GOT3 (cell line): ENCODE measurements around the gene DCAF11.

ENCODE experiments used
- DNase-seq: peaks from one replicate; lab custom pipeline; 2025; ENCODE audit warnings: mixed read lengths; lab: John Stamatoyannopoulos, UW

DCAF11 gene

DNA sequence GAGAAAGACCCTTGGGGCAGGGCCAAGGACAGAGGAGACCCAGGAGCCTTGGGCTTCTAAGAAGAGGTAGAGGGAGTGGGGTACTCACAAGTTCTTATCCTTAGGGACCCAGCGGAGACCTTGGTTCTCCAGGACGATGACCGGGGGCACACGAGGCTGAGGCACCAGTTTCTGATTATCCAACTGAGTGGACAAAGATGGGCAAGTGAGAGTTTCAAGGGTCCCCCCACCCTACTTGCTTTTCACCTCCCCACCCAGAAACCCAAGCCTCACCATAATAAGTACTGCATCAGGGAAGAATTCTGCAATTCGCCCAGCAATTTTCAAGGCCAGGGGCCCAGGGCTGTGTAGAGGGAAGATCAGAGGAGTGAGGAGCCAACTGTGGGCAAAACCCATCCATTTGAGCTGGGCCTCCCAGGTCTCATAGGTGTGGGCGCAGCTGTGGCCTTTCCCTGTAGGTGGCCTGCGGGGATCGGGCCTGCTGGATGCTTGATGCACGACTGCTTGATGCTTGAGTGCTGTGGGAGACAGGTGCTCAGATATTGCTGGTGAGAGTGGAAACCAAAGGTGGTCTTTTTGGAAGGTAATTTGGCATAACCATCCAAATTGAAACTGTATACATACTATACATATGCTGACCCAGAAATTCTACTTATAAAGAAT lies 24.8 kb downstream of the DCAF11 start:
- DNase-seq = no peak

DNA sequence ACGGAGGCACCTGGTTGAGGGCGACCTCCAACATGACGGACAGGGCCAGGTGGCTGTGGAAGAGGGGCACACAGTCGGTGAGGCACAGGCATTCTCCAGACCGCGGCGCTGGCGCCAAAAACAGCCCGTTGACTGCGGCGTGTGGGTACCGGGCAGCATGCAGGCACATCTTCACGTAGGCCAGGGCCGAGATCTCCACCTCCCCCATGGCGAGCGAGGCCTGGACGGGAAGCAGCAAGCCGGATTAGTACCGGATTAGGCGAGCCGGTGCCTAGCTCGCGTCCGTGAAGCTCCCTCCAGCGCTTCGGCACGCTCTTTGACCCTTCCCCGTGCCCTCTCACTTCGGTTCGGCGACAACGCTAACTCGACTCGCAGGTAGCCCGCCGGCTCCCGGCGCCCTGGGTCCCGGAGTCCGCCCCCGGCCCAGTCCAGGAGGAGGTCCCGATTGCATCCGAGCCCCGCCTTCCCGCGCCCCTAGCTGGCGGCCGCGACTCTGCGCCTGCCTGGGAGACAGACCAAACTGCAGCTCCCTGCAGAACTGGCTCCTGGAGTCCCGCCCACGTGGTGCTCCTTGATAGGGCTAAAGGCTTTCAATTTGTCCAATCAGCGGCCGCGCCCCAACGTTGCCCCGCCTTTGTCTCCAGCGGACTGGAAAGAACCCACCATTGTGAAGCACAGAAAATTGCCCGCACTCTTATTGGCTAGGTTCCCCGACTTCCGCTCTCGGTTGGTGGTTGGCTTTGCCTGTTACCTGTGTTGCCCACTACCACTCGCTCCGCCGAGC lies 26.7 kb downstream of the DCAF11 start, which contains the start of gene EMC9:
TSS of gene EMC9 (minus strand) at position 495 of the 784 bp plus-strand sequence. CDS start at position 208, 287 bp downstream.
- DNase-seq = peak; percentile 78

DNA sequence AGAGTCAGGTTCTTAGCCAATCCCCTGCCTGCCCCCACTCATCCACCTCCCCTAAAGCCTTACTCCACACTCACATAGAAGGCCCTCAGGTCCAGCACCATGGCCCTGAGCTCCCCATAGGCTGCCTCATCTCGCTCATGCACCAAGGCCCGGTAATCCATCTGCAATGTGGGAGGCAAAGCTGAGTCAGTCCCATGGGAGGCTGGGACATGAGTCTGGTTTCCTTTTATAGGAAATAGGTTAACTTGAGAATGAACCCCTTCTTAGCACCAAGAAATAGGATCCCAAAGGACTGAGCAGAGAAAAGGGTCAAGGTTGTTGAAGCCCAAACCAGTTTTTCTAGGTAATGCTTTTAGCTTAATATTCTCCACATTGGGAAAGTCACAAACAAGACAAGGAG lies 28.9 kb downstream of the DCAF11 start:
- DNase-seq = no peak

DNA sequence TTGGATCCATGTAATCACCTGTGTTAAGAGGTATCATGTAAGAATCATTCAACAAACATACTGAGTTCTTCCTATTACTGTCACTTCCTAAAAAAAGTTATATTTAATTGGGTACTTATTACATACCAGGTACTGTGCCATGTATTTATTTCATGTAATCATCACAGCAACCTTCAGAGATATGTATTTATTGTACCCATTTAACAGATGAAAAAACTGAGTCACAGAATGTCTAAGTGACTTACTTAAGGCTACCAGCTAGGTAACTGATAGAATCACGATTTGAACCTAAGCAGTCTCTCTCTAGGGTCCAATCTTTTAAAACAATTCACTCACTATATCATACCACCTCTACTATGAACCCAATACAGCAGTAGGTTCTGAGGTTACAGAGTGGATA lies 29.9 kb downstream of the DCAF11 start:
- DNase-seq = no peak

DNA sequence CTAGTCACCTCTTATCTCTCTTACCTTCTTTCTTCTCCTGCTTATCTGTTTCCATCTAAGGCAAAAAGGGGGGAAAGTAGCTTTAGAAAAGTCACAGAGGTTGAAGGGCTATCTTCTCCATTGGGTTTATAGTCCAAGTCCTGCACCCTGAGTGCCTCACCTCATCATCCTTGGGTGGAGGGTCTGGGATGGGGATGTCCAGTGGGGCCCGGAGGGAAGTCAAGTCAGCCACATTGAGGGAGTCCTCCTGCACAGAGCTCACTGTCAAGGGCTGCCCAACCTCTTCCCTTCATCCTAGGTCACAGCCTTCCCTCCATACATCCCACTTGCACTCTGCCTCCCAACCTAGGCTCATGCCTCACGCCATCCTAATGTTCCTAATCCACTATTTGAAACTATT lies 30.6 kb downstream of the DCAF11 start:
- DNase-seq = no peak

DNA sequence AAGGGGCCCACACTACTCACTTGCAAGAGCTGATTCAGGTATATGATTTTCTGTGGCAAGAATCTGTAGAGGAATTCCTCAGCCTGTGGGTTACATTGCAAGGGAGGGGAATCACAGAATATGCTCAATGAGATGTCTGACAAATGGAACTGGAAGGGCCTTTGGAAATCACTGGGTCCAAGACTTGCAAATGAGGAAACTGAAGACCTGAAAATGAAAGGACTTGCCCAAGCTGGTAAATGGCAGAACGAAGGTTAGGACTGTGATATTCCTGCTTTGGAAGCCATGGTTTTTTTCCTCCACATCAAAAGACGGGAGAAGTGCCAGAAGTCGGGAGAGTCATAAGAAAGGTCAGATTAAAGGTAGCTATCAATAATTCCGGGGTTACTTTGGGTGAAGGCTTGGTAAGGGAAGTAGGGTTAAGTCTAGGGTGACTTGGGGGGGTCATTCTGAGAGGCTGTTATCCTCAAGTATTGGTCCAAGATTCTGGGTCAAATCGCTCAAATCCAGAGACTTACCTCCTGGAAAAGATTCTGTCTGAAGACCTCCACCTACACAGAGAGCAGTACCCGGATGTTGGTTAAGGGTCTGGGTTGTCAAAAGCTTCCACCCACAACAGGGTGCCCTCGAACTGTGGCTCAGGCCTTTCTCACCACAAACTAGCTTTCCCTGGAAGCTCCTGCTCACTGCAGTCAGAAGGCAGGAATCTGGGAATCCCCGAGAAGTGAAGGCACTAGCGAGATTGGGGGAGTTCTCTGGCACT lies 31.3 kb downstream of the DCAF11 start:
- no peak for DNase-seq

DNA sequence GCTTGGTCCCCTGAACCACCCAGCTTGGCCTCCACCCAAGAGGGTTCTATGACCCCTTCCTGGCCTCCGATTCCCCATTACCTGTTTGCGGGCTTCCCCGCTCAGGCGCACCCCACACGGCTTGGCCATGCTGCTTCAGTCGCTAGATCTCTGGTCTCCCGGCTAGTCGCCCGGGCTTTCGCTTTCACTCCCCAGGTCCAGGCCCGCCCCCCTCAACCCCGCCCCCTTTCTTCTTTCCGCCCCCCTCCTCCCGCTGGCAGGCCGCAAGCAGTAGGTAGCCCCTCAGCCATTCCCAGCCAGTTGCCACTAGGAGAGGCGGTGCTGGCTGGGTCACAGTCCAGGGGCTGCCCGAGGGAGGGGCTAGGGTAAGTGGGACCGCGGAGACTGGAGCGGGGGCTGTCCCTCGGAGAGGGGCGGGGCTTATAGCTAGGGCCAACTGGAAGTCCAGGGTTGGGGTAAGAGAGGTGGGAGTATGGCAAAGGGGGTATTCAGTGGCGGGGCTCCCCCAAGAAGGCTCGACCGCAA lies 31.9 kb downstream of the DCAF11 start, which contains the start of gene PSME2:
TSS of gene PSME2 (minus strand) at position 158 of the 525 bp plus-strand sequence. CDS start at position 129, 29 bp downstream.
- DNase-seq = peak; percentile 77

DNA sequence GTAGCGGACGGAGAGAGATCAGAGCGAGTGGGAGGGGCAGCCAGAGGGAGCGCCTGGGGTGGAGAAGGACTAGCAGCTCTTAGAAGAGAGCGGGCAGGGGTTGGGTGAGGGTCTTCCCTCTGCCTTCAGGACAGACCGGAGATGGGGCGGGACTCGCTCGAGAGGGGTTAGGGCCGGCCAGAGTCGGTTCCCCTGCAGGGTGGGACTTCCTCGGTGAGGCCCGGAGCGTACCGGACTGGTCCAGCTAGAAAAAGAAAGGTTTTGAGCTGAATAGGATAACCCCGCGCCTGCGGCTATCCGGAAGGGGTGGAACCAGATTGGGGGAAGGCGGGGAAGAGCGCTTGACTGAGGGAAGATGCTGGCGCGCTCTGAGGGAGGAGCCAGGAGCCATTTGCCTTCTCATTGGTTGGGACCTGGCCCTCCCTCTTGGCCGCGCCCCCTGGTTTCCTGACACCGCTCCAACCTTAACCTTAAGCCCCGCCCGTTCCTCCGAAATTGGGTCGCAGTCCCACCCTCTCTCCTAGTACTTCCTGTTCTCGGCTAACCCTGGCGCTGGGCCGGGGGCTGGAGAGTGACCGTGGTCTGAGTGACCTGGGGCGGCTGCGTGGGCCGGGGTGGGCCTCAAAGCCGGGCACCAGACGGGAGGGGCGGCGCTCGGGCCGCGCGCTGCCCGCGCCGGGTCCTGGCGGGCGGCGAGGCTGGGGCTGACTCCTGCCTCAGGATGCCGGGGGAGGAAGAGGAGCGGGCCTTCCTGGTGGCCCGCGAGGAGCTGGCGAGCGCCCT lies 32.6 kb downstream of the DCAF11 start, which contains the start of gene RNF31:
TSS of gene RNF31 (plus strand) at position 521 of the 783 bp plus-strand sequence. CDS start at position 722, 201 bp downstream.
- DNase-seq = peak; percentile 80

DNA sequence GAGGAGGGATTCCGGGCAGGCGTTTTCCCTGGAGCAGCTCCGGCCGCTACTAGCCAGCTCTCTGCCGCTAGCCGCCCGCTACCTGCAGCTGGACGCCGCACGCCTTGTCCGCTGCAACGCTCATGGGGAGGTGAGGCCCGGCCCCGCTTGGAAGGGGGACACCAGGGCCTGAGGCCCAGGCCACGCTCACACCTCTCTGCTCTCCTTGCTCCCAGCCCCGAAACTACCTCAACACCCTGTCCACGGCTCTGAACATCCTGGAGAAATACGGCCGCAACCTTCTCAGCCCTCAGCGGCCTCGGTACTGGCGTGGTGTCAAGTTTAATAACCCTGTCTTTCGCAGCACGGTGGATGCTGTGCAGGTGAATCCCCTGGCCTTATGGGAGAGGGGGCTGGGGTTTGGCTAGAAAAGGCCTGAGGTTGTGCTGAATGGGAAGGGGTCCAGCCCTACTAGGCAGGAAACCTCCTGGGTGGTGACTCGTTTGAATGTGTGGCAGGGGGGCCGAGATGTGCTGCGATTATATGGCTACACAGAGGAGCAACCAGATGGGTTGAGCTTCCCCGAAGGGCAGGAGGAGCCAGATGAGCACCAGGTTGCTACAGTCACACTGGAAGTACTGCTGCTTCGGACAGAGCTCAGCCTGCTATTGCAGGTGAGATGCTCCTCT lies 33.3 kb downstream of the DCAF11 start:
- DNase-seq = no peak

DNA sequence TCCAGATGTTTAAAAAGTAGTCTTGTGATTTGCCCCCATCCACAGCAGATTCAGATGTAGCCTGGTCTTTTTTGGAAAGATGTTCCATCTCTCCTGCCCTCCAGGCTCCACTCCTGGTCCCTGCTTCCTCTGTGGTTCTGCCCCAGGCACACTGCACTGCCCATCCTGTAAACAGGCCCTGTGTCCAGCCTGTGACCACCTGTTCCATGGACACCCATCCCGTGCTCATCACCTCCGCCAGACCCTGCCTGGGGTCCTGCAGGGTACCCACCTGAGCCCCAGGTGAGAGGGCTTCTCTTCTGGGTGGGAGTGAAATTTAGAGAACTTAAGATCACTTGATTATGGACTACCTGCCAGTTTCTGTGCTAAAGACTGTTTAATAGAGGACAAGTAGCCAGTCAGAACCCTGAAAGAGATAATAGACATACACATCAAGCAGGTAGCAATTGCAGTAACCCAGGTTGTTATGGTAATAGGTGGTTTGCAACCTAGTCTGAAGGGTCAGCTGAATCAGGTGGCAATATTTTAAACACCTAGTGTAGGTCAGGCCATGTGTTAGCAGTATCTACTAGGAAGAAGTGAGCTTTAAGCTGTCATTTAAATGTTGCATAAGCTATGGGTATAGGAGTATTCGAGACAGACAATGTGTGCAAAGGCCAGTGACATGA lies 34.9 kb downstream of the DCAF11 start:
- DNase-seq = no peak

DNA sequence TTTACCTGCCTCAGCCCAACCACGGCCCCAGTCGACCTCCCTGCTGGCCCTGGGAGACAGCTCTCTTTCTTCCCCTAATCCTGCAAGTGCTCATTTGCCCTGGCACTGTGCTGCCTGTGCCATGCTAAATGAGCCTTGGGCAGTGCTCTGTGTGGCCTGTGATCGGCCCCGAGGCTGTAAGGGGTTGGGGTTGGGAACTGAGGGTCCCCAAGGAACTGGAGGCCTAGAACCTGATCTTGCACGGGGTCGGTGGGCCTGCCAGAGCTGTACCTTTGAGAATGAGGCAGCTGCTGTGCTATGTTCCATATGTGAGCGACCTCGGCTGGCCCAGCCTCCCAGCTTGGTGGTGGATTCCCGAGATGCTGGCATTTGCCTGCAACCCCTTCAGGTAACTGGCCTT lies 35.5 kb downstream of the DCAF11 start:
- DNase-seq = no peak

DNA sequence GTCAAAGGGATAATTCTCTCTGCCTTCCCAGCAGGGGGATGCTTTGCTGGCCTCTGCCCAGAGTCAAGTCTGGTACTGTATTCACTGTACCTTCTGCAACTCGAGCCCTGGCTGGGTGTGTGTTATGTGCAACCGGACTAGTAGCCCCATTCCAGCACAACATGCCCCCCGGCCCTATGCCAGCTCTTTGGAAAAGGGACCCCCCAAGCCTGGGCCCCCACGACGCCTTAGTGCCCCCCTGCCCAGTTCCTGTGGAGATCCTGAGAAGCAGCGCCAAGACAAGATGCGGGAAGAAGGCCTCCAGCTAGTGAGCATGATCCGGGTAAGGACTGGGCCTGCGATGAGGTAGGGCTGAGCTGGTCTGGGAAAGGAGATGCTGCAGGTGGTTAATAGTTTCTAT lies 36.0 kb downstream of the DCAF11 start:
- no peak for DNase-seq

DNA sequence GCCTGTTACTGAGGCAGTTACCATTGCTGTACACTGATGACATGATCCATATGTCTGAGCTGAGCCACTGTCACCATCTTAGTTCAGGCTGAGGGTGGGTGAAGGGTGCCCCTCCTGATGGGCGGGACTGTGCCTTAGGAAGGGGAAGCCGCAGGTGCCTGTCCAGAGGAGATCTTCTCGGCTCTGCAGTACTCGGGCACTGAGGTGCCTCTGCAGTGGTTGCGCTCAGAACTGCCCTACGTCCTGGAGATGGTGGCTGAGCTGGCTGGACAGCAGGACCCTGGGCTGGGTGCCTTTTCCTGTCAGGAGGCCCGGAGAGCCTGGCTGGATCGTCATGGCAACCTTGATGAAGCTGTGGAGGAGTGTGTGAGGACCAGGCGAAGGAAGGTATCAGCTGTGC lies 36.4 kb downstream of the DCAF11 start:
- DNase-seq = no peak

DNA sequence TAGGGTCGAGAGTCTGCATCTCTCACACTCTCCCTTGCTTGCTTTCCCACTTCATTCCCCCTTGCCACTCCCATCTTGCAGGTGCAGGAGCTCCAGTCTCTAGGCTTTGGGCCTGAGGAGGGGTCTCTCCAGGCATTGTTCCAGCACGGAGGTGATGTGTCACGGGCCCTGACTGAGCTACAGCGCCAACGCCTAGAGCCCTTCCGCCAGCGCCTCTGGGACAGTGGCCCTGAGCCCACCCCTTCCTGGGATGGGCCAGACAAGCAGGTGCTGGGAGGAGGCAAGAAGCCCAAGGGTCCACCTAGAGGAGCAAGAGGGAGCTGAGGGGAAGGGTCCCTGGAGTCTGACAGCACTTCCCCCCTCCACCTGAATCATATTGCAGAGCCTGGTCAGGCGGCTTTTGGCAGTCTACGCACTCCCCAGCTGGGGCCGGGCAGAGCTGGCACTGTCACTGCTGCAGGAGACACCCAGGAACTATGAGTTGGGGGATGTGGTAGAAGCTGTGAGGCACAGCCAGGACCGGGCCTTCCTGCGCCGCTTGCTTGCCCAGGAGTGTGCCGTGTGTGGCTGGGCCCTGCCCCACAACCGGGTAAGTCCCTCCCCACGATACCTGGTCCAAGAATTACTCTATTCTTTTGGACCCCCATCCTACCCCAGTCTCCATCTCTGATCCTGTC lies 37.0 kb downstream of the DCAF11 start:
- no peak for DNase-seq

DNA sequence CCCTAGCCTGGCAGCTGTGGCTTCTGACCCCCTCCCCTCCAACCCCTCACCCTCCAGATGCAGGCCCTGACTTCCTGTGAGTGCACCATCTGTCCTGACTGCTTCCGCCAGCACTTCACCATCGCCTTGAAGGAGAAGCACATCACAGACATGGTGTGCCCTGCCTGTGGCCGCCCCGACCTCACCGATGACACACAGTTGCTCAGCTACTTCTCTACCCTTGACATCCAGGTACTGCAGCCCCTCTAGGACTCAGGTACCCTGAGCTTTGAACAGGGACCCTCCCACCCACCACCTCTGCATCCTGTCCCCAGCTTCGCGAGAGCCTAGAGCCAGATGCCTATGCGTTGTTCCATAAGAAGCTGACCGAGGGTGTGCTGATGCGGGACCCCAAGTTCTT lies 40.5 kb downstream of the DCAF11 start:
- DNase-seq = no peak

DNA sequence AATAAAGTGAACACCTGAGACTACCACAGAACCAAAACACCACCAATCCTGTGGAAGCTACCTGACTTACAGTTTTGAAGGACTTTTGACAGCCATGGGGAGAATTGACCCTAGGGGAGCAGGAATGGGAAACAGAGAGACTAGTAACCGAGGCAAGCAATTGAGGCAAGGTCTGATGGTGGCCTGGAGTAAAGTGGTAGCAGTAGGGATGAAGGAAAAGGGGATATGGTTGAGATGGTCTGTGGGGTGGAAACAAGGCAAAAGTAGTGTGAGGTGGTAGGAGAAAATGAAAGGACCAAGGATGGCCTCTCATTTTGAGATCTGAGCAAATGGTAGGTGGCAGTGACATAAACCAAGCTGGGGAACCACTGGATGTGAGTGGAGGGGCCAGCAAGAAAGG lies 42.3 kb downstream of the DCAF11 start:
- DNase-seq = no peak

DNA sequence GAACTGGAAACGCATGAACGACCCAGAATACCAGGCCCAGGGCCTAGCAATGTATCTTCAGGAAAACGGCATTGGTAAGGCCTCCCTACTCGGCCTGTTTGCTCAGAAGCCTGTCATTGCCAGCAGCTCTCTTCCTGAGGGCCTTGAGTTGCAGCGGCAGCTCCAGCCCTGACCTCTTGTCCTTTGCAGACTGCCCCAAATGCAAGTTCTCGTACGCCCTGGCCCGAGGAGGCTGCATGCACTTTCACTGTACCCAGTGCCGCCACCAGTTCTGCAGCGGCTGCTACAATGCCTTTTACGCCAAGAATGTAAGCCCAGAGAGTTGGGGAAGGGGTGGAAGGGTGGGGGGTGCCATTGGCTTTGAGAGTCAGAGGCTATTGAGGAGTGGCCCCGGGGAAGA lies 42.8 kb downstream of the DCAF11 start:
- no peak for DNase-seq

DNA sequence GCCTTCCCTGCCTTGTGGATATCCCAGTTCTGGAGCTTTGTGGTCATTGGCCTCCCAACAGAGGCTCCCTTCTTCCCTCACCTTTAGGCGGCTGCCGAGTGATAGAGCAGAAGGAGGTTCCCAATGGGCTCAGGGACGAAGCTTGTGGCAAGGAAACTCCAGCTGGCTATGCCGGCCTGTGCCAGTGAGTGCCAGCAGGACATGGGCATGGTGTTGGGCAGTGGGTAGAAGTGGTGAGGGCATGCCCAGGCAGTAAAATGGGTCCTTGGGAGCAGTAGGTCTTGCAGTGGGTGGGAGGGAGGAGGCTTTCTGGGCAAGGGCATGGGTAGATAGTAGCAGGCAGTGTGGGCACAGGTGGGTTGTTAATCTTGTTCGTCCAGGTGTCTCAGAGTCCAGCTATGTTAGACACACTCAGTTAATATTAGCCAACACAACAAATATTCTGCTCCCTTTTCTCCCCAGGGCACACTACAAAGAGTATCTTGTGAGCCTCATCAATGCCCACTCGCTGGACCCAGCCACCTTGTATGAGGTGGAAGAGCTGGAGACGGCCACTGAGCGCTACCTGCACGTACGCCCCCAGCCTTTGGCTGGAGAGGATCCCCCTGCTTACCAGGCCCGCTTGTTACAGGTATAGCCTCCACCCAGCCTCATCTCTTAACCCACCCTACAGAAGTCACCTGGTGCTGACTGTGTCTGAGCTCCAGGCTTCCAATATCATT lies 45.4 kb downstream of the DCAF11 start:
- no peak for DNase-seq

DNA sequence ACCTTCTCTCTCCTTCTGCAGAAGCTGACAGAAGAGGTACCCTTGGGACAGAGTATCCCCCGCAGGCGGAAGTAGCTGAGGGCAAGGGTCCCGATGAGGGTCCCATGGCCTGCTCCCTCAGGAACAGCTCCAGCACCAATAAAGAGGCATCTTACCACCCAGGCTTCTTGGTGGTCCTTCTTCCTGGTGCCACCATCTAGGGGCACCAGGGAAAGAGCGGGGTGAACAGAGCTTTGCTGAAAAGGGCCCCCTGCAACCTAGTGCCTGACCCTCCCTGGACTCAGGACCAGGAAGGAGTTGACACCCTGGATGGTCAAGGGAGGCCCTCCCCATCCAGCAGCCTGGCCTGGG lies 45.9 kb downstream of the DCAF11 start:
- DNase-seq = no peak
